GM19438 (cell line): Measurements from ENCODE around the gene CD163L1.
"Not testable (repeated sequence)": the region's sequence is repeated elsewhere in the genome, so short reads cannot be mapped to it uniquely, and the experiment has no call there.

Source experiments
- ATAC-seq: cut with Tn5 transposase; IDR thresholded peaks from one replicate; pipeline ENCODE4 v1.9.1; 2021; ENCODE audit warnings: low read depth; ENCODE audit not compliant: unreplicated experiment

Gene CD163L1

GRCh38 chr12:7339675-7340074 lies 104.3 kb downstream of the CD163L1 start:
- no peak for ATAC-seq

GRCh38 chr12:7337790-7338189 lies 106.2 kb downstream of the CD163L1 start:
- not testable (repeated sequence) for ATAC-seq

GRCh38 chr12:7327918-7328317 lies 116.0 kb downstream of the CD163L1 start:
- ATAC-seq: no peak

DNA sequence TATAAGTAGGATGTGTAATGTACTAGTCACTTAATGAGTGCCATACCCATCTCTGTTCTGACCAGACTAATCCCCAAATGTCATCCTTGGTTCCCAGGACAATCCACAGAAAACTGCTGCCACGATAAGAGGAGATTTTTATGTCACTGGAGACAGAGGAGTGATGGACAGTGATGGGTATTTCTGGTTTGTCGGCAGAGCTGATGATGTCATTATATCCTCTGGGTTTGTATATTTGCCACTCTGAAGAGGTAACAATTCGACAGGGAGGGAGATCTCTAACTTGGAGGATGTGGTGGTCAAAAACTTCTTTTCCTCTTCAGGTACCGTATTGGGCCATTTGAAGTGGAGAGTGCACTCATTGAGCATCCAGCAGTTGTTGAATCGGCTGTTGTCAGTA lies 119.8 kb downstream of the CD163L1 start:
- ATAC-seq: no peak

- no peak for ATAC-seq
Observed at GRCh38 chr12:7322599-7322998, 121.4 kb downstream of the CD163L1 start.

DNA sequence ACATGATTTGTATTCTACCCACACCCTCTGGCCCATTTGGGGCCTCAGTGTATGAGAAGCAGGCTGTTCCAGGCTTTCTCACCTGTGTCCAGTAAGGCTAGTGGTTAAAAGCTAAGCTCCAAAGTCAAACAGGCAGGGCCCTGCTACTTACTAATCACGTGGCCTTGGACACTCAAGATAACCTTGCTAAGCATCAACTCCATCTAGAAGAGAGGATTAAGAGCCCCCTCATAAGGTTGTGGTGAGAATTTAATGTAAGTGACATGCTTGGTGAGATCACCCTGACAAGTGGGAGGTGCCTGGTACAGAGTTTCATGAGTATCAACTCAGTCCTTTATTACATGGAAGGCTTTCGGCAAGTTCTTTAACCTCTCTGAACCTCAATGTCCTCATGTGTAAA lies 122.3 kb downstream of the CD163L1 start:
- no peak for ATAC-seq

- no peak for ATAC-seq
Observed at GRCh38 chr12:7319930-7320329, 124.0 kb downstream of the CD163L1 start.

DNA sequence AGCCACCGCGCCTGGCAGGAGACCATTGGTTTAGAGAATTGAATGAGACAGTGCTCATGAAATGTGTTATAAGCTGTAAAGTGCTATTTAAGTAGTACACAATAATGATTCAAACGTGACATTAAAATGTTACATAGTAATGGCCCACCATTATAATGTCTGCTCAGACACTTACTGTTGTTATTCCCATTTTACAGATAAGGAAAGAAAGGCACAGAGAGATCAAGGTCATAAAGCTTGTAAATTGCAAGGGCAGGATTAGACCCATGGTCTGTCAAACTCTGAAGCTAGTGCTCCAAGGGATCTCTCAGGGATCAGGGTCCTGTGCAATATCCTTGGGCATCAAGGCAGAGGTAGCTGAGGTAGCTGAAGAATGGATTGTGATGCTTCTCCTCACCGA lies 133.9 kb downstream of the CD163L1 start:
- no peak for ATAC-seq
